Fibroblast of the aortic adventitia (primary cell): ENCODE results near the gene YBX2. TPM values are rescaled to one million over a fixed set of nuclear protein-coding genes. Genes with fewer than 3 reads are reported as not detected.

Experiments
- DNase-seq: peaks from one replicate; pipeline ENCODE4 v3.0.0-alpha.2; 2010; ENCODE audit warnings: low read depth
- H3K4me3 ChIP-seq: 2 replicates; pipeline ENCODE4 v1.5.1; 2011; ENCODE audit warnings: low read depth, mild to moderate bottlenecking, control low read depth, low read length, moderate library complexity
- CTCF ChIP-seq: IDR thresholded peaks from 2 replicates; pipeline ENCODE4 v1.5.1; 2011; ENCODE audit warnings: mild to moderate bottlenecking, low read length, control low read depth, inconsistent platforms; ENCODE audit not compliant: insufficient read depth
- total RNA-seq: library from RNA; depleted of rRNA; stranded (reverse); fragments of >200 nt; gene quantifications from 2 replicates; pipeline ENCODE4 v1.2.3, GENCODE V29; 2012; ENCODE audit warnings: low replicate concordance

Gene YBX2
- total RNA-seq, 1 donor: not detected

GRCh38 chr17:7262935-7263800 lies 31.3 kb downstream of the YBX2 start:
- H3K4me3 ChIP-seq: peak overlapping the region; percentile 22
- no peak for DNase-seq
- no peak for TF ChIP-seq CTCF

GRCh38 chr17:7262192-7262934 lies 32.1 kb downstream of the YBX2 start, which contains the start of gene CLDN7:
CLDN7 (minus strand) TSS chr17:7262478; CDS start chr17:7262043, 435 bp downstream.
- no peak for TF ChIP-seq CTCF
- peak within 1 kb of the TSS; percentile 22 for H3K4me3 ChIP-seq
- no peak for DNase-seq

GRCh38 chr17:7261379-7262191 lies 32.9 kb downstream of the YBX2 start:
- no peak for DNase-seq
- peak overlapping the region; percentile 33 for H3K4me3 ChIP-seq
- TF ChIP-seq CTCF: no peak

- H3K4me3 ChIP-seq: peak overlapping the region; percentile 33
- no peak for TF ChIP-seq CTCF
- DNase-seq: no peak
Measured at GRCh38 chr17:7260651-7261378, 33.6 kb downstream of the YBX2 start.

- TF ChIP-seq CTCF: no peak
- no peak for DNase-seq
- H3K4me3 ChIP-seq: no peak overlapping the region
Measured at GRCh38 chr17:7260151-7260550, 34.3 kb downstream of the YBX2 start.

- no peak for TF ChIP-seq CTCF
- DNase-seq: no peak
- no peak overlapping the region for H3K4me3 ChIP-seq
Measured at GRCh38 chr17:7259555-7259889, 34.9 kb downstream of the YBX2 start.
